ENCODE data around the gene OR8B4.
"Not testable (repeated sequence)": the region's sequence is repeated elsewhere in the genome, so short reads cannot be mapped to it uniquely, and the experiment has no call there.

Gene OR8B4

GRCh38 chr11:124424384-124424921, at the start of gene OR8B4:
TSS of gene OR8B4 (minus strand) at chr11:124424871. CDS start at chr11:124424871, 0 bp downstream.
- no peak for DNase-seq

- no peak for DNase-seq
These were observed 49.4 kb upstream of the OR8B4 start for GRCh38 chr11:124474079-124474478.

GRCh38 chr11:124473476-124473875, 48.8 kb upstream of the OR8B4 start:
- DNase-seq: no peak

GRCh38 chr11:124470561-124471227, 46.0 kb upstream of the OR8B4 start:
- DNase-seq: no peak

- DNase-seq: no peak
These were observed 42.8 kb upstream of the OR8B4 start for GRCh38 chr11:124467381-124467927.

GRCh38 chr11:124465368-124465767, 40.7 kb upstream of the OR8B4 start:
- DNase-seq: no peak

GRCh38 chr11:124463990-124464389, 39.3 kb upstream of the OR8B4 start:
- DNase-seq: no peak

- no peak for DNase-seq
These were observed 38.7 kb upstream of the OR8B4 start for GRCh38 chr11:124463324-124463723.

- DNase-seq: no peak
These were observed 35.8 kb upstream of the OR8B4 start for GRCh38 chr11:124460459-124460858.

GRCh38 chr11:124459379-124459778, 34.7 kb upstream of the OR8B4 start:
- not testable (repeated sequence) for DNase-seq

GRCh38 chr11:124454552-124454951, 29.9 kb upstream of the OR8B4 start:
- DNase-seq: no peak

- no peak for DNase-seq
These were observed 22.2 kb upstream of the OR8B4 start for GRCh38 chr11:124446916-124447315.

- DNase-seq: no peak
These were observed 21.0 kb upstream of the OR8B4 start, which contains the start of gene OR8B8 for GRCh38 chr11:124445646-124446150. TSS of gene OR8B8 (minus strand) at chr11:124445696. CDS start at chr11:124441085, 4,611 bp downstream.

- DNase-seq: no peak
These were observed 18.2 kb upstream of the OR8B4 start for GRCh38 chr11:124442847-124443246.

- DNase-seq: no peak
These were observed 17.8 kb upstream of the OR8B4 start for GRCh38 chr11:124442442-124442841.

GRCh38 chr11:124441519-124441918, 16.8 kb upstream of the OR8B4 start:
- DNase-seq: no peak

GRCh38 chr11:124441081-124441480, 16.4 kb upstream of the OR8B4 start:
- DNase-seq: no peak

GRCh38 chr11:124440608-124441007, 15.9 kb upstream of the OR8B4 start:
- no peak for DNase-seq

- DNase-seq: no peak
These were observed 10.0 kb upstream of the OR8B4 start for GRCh38 chr11:124434699-124435098.

- DNase-seq: no peak
These were observed 4.9 kb upstream of the OR8B4 start for GRCh38 chr11:124429599-124429998.

- no peak for DNase-seq
These were observed 3.6 kb downstream of the OR8B4 start for GRCh38 chr11:124421043-124421442.

GRCh38 chr11:124415356-124415923, 9.2 kb downstream of the OR8B4 start:
- no peak for DNase-seq

- DNase-seq: no peak
These were observed 14.8 kb downstream of the OR8B4 start for GRCh38 chr11:124409906-124410305.

GRCh38 chr11:124405581-124405980, 19.1 kb downstream of the OR8B4 start:
- no peak for DNase-seq
